Endothelial cell (in vitro differentiated cells): Measurements from ENCODE around the gene AP1G2. TPM values are rescaled to one million over a fixed set of nuclear protein-coding genes. Genes with fewer than 3 reads are reported as not detected.

ENCODE experiments used
- DNase-seq: peaks from one replicate; pipeline ENCODE4 v3.0.0; 2021; ENCODE audit warnings: low spot score
- H3K27ac Mint-ChIP-seq: one replicate; pipeline ENCODE4 v1.8.0; 2021; ENCODE audit warnings: mixed read lengths, inconsistent platforms; ENCODE audit not compliant: unreplicated experiment
- H3K27me3 Mint-ChIP-seq: one replicate; pipeline ENCODE4 v1.8.0; 2021; ENCODE audit warnings: mild to moderate bottlenecking, moderate library complexity, mixed read lengths, inconsistent platforms; ENCODE audit not compliant: unreplicated experiment
- H3K36me3 Mint-ChIP-seq: one replicate; pipeline ENCODE4 v1.8.0; 2021; ENCODE audit warnings: mild to moderate bottlenecking, low read depth, mixed read lengths, inconsistent platforms; ENCODE audit not compliant: unreplicated experiment
- H3K4me1 Mint-ChIP-seq: one replicate; pipeline ENCODE4 v1.8.0; 2021; ENCODE audit warnings: mild to moderate bottlenecking, mixed read lengths, inconsistent platforms; ENCODE audit not compliant: unreplicated experiment
- H3K4me3 Mint-ChIP-seq: one replicate; pipeline ENCODE4 v1.8.0; 2021; ENCODE audit warnings: mild to moderate bottlenecking, mixed read lengths, inconsistent platforms; ENCODE audit not compliant: unreplicated experiment
- H3K9me3 Mint-ChIP-seq: one replicate; pipeline ENCODE4 v1.8.0; 2021; ENCODE audit warnings: mixed read lengths, inconsistent platforms; ENCODE audit not compliant: unreplicated experiment
- total RNA-seq: library from RNA; stranded (reverse); fragmentation: NEBNext Ultra II Directional; extraction: Animal tissue kit (Norgen Biotek cat#: 25700); gene quantifications from one replicate; pipeline ENCODE4 v1.2.1, GENCODE V29; 2021; ENCODE audit not compliant: unreplicated experiment
- TF ChIP-seq, protein P1 (sequence below): fragments of 200-600 bp; sonication (generic); IDR thresholded peaks from one replicate; pipeline ENCODE4 v1.5.0; 2021; ENCODE audit warnings: antibody characterized with exemption; ENCODE audit not compliant: unreplicated experiment

The AP1G2 gene
- total RNA-seq, 1 donor from 2014 or later, result 134 TPM

DNA sequence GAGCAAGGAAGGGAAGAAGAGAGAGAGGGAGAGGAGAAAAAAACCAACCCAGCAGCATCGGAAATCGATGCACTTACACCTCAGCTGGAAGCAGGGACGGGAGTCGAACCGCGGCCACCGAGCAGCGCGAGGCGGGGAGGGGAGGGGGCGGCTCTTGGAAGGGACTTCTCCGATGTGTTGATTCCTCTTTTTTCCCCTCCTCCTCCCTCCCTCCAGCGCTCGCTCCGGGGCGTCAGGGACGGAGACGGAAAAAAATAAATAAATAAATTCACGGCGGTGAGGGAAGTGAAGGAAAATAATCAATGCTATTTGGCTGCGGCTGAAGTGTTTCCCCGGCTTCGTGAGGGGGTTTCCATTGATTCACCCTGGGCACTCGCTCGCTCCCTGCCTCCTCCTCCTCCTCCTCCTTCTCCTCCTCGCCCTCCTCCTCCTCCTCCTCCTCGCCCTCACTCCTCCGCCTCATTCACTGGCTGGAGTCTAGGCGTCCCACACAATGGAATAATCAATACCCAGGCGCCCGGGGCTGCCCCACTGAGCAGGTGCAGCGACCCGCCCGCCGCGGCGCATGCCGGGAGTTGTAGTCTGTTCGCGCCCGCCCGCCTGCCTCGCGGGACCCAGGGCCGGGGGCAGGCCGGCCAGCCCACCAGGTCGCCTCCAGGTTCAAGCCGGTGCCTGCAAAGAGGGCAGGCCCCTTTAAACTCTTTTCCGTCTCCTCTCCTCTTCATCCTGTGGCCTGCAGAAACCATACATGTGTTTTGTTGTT is 16.1 kb downstream of the AP1G2 start, which contains the start of gene ZFHX2:
Gene ZFHX2, minus strand, starts transcription at position 500 of the 763 bp plus-strand sequence. CDS start 16,440 bp downstream, outside the sequence.
- DNase-seq, result peak; percentile 89
- Mint-ChIP-seq H3K36me3 (no peaks in the 10 kb centered on the region), H3K4me3 (no peak within 1 kb of the TSS), H3K9me3 (no peaks in the 10 kb centered on the region), H3K27me3 (no peaks in the 10 kb centered on the region), H3K27ac (peak within 1 kb of the TSS; percentile 72), H3K4me1 (peaks cover 3% of the 10 kb centered on the region)
- TF ChIP-seq, protein P1, sequence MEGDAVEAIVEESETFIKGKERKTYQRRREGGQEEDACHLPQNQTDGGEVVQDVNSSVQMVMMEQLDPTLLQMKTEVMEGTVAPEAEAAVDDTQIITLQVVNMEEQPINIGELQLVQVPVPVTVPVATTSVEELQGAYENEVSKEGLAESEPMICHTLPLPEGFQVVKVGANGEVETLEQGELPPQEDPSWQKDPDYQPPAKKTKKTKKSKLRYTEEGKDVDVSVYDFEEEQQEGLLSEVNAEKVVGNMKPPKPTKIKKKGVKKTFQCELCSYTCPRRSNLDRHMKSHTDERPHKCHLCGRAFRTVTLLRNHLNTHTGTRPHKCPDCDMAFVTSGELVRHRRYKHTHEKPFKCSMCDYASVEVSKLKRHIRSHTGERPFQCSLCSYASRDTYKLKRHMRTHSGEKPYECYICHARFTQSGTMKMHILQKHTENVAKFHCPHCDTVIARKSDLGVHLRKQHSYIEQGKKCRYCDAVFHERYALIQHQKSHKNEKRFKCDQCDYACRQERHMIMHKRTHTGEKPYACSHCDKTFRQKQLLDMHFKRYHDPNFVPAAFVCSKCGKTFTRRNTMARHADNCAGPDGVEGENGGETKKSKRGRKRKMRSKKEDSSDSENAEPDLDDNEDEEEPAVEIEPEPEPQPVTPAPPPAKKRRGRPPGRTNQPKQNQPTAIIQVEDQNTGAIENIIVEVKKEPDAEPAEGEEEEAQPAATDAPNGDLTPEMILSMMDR, result no peak

GRCh38 chr14:23550812-23551265 is 16.8 kb downstream of the AP1G2 start:
- DNase-seq, result peak; percentile 49
- H3K9me3 Mint-ChIP-seq, result no peaks in the 10 kb centered on the region
- TF ChIP-seq, protein P1, result no peak

GRCh38 chr14:23550131-23550811 is 17.3 kb downstream of the AP1G2 start:
- DNase-seq, result no peak

More at GRCh38 chr14:23550812-23551265, 16.8 kb downstream of the AP1G2 start:
- Mint-ChIP-seq H3K27ac (no peak overlapping the region), H3K4me1 (peaks cover 3% of the 10 kb centered on the region), H3K27me3 (no peaks in the 10 kb centered on the region), H3K4me3 (no peak overlapping the region), H3K36me3 (no peaks in the 10 kb centered on the region)

DNA sequence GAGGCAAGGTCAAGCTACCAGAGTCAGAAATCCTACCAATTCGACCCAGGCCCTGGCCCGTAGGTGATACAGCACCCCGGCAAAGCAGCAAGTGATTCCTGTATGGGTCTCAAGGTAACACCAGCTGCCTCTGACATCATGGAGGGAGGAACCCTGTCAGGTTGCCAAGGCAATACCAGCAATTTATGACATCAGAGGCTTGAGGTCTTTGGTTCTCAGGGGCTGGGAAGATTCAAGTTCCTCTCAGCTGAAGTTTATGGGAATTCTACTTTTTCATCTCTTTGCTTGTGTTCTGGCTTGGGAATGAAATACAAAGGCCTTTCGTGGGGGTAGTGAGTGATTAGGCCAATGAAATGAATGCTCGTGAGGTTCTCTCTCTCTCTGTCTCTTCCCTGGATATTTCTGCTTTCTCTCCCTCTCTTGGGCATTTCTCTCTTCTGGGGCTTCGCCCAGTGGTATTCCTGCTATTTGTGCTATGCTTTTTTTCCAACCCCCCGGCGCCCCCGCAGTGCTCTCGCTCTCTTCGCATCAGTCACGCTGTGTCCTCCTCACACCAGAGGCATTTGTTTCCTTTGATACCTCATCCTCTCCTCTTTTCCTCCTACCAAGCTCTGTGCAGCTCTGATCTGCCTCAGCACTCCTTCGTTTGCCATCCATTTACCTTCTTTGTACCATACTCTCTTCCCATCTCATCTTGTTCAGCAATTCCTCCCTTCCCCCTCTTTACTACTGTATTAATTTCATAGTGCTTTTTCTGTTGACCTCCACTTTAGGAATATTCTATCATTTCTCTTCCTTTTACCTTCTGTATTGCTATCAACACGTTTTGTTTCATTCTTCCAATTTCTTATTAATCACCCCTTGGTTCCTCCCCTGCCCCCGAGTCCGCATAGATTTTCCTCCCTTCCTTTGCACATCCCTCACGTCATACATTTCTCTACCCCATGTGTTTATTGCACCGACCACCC is 19.0 kb downstream of the AP1G2 start:
- peaks cover 19% of the 10 kb centered on the region for H3K4me1 Mint-ChIP-seq
- TF ChIP-seq, protein P1, result no peak
- DNase-seq, result no peak
- H3K27me3 Mint-ChIP-seq, result no peaks in the 10 kb centered on the region
- no peaks in the 10 kb centered on the region for H3K36me3 Mint-ChIP-seq
- H3K4me3 Mint-ChIP-seq, result no peak overlapping the region
- H3K9me3 Mint-ChIP-seq, result no peaks in the 10 kb centered on the region
- no peak overlapping the region for H3K27ac Mint-ChIP-seq

More at GRCh38 chr14:23550131-23550811, 17.3 kb downstream of the AP1G2 start:
- Mint-ChIP-seq H3K4me3 (no peak overlapping the region), H3K36me3 (no peaks in the 10 kb centered on the region), H3K27ac (no peak overlapping the region), H3K27me3 (no peaks in the 10 kb centered on the region), H3K9me3 (no peaks in the 10 kb centered on the region), H3K4me1 (peaks cover 8% of the 10 kb centered on the region)
- TF ChIP-seq, protein P1, result no peak
